Calu3 (cell line): Measurements from ENCODE around the gene MOCS1. TPM values are rescaled to one million over a fixed set of nuclear protein-coding genes. Genes with fewer than 3 reads are reported as not detected.

Experiments
- BruUV-seq: library from RNA; stranded (reverse); fragments of 400-500 nt; replicated peaks from 2 replicates; lab custom pipeline; 2021; lab: Mats Ljungman, UMichigan
- CTCF ChIA-PET: fragments of 300-600 bp; sonication (Branson Sonifier 250); formaldehyde crosslinking; loops from one replicate; lab custom pipeline; 2022; ENCODE audit warnings: antibody characterized with exemption; lab: Charles Lee
- DNase-seq: peaks from one replicate; pipeline ENCODE4 v3.0.0; 2022
- H3K27ac Mint-ChIP-seq: one replicate; pipeline ENCODE4 v1.8.0; 2022; ENCODE audit warnings: mixed read lengths; ENCODE audit not compliant: unreplicated experiment
- H3K27me3 Mint-ChIP-seq: one replicate; pipeline ENCODE4 v1.8.0; 2022; ENCODE audit warnings: mixed read lengths; ENCODE audit not compliant: unreplicated experiment
- H3K36me3 Mint-ChIP-seq: one replicate; pipeline ENCODE4 v1.8.0; 2022; ENCODE audit warnings: mild to moderate bottlenecking, moderate library complexity, mixed read lengths; ENCODE audit not compliant: insufficient read depth, unreplicated experiment
- H3K4me1 Mint-ChIP-seq: one replicate; pipeline ENCODE4 v1.8.0; 2022; ENCODE audit warnings: mild to moderate bottlenecking, low read depth, mixed read lengths; ENCODE audit not compliant: unreplicated experiment
- H3K4me3 Mint-ChIP-seq: one replicate; pipeline ENCODE4 v1.8.0; 2022; ENCODE audit warnings: mild to moderate bottlenecking, low read depth, moderate library complexity, mixed read lengths; ENCODE audit not compliant: unreplicated experiment
- H3K9me3 Mint-ChIP-seq: one replicate; pipeline ENCODE4 v1.8.0; 2022; ENCODE audit warnings: low read depth, mixed read lengths; ENCODE audit not compliant: unreplicated experiment
- intact Hi-C: fragments of 100-400 bp; cut with micrococcal nuclease; formaldehyde crosslinking; loops from one replicate; pipeline ENCODE4 v1.10.0; 2022; ENCODE audit not compliant: unreplicated experiment
- total RNA-seq: library from RNA; stranded (reverse); gene quantifications from 2 replicates; pipeline ENCODE4 v1.2.3, GENCODE V29; 2022
- TF ChIP-seq, protein P1 (sequence below): fragments of 200-600 bp; IDR thresholded peaks from one replicate; pipeline ENCODE4 v1.8.0; 2022; ENCODE audit warnings: antibody characterized with exemption; ENCODE audit not compliant: unreplicated experiment

MOCS1 gene
- total RNA-seq, 1 experiment from 2014 or later: 2.5 TPM

DNA sequence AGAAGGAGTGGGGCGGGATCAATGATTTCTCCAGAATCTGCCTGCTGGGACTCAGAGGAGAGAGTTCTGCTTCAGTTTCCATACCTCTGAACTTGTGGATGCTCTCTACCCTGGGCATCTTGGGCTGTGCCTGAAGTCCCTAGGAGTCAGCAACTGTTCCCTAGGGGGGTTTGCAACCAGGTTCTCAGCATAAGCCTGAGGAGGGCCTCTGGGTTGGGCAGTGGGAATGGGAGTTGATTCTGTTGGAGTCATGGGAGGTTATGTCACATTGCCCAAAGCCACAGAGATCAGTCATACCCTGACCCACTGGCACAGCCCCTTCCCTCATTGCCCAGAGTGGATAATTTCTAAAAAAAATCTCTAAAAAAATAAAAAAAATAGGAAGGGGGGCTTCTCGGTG, 47.4 kb downstream of the MOCS1 start:
- H3K4me1 Mint-ChIP-seq: no peaks in the 10 kb centered on the region
- DNase-seq: no peak
- H3K4me3 Mint-ChIP-seq: no peak overlapping the region
- no TSS peak for BruUV-seq
- intact Hi-C loops: no loop called here
- H3K36me3 Mint-ChIP-seq: no peaks in the 10 kb centered on the region
- no peaks in the 10 kb centered on the region for H3K9me3 Mint-ChIP-seq
- no peak overlapping the region for H3K27ac Mint-ChIP-seq
- TF ChIP-seq, protein P1, sequence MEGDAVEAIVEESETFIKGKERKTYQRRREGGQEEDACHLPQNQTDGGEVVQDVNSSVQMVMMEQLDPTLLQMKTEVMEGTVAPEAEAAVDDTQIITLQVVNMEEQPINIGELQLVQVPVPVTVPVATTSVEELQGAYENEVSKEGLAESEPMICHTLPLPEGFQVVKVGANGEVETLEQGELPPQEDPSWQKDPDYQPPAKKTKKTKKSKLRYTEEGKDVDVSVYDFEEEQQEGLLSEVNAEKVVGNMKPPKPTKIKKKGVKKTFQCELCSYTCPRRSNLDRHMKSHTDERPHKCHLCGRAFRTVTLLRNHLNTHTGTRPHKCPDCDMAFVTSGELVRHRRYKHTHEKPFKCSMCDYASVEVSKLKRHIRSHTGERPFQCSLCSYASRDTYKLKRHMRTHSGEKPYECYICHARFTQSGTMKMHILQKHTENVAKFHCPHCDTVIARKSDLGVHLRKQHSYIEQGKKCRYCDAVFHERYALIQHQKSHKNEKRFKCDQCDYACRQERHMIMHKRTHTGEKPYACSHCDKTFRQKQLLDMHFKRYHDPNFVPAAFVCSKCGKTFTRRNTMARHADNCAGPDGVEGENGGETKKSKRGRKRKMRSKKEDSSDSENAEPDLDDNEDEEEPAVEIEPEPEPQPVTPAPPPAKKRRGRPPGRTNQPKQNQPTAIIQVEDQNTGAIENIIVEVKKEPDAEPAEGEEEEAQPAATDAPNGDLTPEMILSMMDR: no peak
- CTCF ChIA-PET: no interaction called here
- H3K27me3 Mint-ChIP-seq: peaks cover 76% of the 10 kb centered on the region

DNA sequence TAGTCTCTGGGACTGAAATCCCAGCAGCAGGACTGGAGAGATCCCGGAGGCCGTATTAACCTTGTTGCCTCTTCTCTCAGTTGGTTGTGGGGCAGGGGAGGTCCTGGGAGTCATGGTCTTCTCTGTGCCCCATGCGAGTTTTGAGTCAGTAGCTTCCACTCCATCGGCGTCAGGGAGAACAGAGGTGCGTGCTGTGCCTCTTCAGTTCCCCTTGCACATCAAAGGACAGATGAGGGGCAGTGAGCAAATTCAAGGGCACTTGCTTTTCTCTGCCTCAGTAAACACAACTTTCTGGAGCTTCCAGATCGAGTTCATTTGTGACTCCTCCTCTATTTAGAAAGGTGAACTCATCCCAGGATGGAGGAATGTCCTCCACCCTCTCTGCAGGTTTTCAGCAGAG, 48.6 kb downstream of the MOCS1 start:
- BruUV-seq: no TSS peak
- Mint-ChIP-seq H3K27ac (no peak overlapping the region), H3K27me3 (peaks cover 65% of the 10 kb centered on the region), H3K4me1 (no peaks in the 10 kb centered on the region), H3K36me3 (no peaks in the 10 kb centered on the region), H3K9me3 (no peaks in the 10 kb centered on the region), H3K4me3 (no peak overlapping the region)
- TF ChIP-seq, protein P1: no peak
- CTCF ChIA-PET: no interaction called here
- DNase-seq: no peak
- intact Hi-C loops: no loop called here

DNA sequence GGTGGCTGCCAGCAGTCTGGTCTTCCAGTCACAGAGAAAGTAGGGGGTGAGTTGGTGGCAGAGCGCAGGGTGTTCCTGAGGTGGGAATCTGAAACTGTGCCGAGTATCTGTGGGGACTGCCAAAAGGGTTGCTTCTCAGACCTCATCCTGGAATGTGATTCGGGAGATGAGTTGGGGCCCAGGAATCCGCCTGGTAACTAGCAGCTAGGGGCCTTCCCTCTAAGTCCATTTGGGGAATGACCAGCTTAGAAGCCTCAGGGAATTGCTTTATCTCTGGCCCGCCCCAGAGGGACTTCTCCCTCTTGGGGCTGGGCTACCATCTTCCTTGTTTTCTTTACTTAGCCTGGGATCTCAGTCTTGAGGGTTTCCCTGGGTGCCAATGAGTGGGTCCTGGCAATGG, 49.6 kb downstream of the MOCS1 start:
- Mint-ChIP-seq H3K4me1 (no peaks in the 10 kb centered on the region), H3K27me3 (peaks cover 60% of the 10 kb centered on the region), H3K4me3 (no peak overlapping the region), H3K27ac (no peak overlapping the region), H3K9me3 (no peaks in the 10 kb centered on the region), H3K36me3 (no peaks in the 10 kb centered on the region)
- CTCF ChIA-PET: no interaction called here
- no TSS peak for BruUV-seq
- TF ChIP-seq, protein P1: no peak
- intact Hi-C loops: no loop called here
- no peak for DNase-seq

DNA sequence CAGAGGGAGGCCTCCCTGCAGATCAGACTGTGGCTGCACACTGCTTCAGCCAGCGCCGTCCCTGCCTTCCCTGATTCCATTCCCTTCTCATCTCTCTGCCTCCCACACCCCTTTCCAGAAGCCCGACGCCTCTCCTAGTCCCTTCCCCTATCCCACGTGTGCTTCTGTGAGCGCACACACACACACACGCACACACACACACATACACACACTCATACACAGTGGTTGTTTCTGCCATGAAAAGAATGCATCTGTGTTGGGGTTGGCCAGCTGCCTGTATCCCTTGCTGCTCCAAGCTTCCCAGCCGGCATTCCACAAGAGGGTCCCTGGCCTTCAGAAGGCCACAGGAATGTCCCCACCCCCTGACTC, 51.7 kb downstream of the MOCS1 start:
- no peak for DNase-seq
- no peak overlapping the region for H3K27ac Mint-ChIP-seq
- no peaks in the 10 kb centered on the region for H3K36me3 Mint-ChIP-seq
- CTCF ChIA-PET: interaction anchor here (1.1 kb wide), 1 partner anchor 9 kb away, joined by 4 read pairs; no protein-coding TSS in a partner anchor
- intact Hi-C loops: no loop called here
- TF ChIP-seq, protein P1: no peak
- no peaks in the 10 kb centered on the region for H3K4me1 Mint-ChIP-seq
- no peak overlapping the region for H3K4me3 Mint-ChIP-seq
- no peaks in the 10 kb centered on the region for H3K9me3 Mint-ChIP-seq
- peaks cover 46% of the 10 kb centered on the region for H3K27me3 Mint-ChIP-seq
- no TSS peak for BruUV-seq
